Measurements from ENCODE around the gene LHPP.

The LHPP gene, protein sequence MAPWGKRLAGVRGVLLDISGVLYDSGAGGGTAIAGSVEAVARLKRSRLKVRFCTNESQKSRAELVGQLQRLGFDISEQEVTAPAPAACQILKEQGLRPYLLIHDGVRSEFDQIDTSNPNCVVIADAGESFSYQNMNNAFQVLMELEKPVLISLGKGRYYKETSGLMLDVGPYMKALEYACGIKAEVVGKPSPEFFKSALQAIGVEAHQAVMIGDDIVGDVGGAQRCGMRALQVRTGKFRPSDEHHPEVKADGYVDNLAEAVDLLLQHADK

DNA sequence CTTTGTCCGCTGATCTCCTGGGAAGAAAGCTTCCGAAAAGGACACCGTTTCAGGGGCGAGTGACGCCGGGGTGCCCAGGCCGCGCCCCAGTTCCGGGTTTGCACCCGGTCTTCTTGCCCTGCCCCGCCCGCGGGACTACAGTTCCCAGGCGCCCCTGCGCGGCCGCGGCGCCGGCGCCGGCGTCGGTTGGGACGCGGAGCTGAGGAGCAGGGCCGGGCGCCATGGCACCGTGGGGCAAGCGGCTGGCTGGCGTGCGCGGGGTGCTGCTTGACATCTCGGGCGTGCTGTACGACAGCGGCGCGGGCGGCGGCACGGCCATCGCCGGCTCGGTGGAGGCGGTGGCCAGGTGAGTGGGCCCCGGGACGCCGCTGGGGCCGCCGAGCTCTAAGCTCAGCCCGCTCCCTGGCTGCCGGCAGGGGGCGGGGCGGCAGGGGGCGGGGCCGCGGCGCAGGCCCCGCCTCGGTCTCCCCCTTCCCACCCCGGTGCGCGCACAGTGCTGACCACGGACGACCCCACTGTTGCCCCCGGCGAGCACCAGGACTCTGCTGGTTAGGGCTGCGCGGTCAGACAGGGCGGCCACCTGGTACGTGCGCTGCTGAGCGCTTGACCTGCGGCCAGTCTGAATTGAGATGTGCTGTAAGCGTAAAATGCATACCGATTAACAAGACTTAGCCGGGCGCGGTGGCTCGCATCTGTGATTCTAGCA is at the start of gene LHPP:
Gene LHPP (plus strand): TSS at position 182 of the 706 bp plus-strand sequence. CDS start 40 bp downstream, at position 222.
- H3K4me3 ChIP-seq (replicated peaks; ENCODE audit: low read depth, low read length): peak within 1 kb of the TSS; percentile 80
- no peaks in the 10 kb centered on the region for H3K27me3 ChIP-seq (replicated peaks; ENCODE audit: control insufficient read depth, insufficient read depth, low read length)
- TF ChIP-seq, protein P1, sequence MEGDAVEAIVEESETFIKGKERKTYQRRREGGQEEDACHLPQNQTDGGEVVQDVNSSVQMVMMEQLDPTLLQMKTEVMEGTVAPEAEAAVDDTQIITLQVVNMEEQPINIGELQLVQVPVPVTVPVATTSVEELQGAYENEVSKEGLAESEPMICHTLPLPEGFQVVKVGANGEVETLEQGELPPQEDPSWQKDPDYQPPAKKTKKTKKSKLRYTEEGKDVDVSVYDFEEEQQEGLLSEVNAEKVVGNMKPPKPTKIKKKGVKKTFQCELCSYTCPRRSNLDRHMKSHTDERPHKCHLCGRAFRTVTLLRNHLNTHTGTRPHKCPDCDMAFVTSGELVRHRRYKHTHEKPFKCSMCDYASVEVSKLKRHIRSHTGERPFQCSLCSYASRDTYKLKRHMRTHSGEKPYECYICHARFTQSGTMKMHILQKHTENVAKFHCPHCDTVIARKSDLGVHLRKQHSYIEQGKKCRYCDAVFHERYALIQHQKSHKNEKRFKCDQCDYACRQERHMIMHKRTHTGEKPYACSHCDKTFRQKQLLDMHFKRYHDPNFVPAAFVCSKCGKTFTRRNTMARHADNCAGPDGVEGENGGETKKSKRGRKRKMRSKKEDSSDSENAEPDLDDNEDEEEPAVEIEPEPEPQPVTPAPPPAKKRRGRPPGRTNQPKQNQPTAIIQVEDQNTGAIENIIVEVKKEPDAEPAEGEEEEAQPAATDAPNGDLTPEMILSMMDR (IDR thresholded peaks at IDR 0.05; ENCODE audit: insufficient read depth, low read length, poor library complexity, severe bottlenecking): no peak
- H3K36me3 ChIP-seq (ENCODE audit: control insufficient read depth, insufficient read depth, low read length): no peaks in the 10 kb centered on the region
- DNase-seq (ENCODE audit: extremely low read depth, insufficient read length): peak; percentile 94

DNA sequence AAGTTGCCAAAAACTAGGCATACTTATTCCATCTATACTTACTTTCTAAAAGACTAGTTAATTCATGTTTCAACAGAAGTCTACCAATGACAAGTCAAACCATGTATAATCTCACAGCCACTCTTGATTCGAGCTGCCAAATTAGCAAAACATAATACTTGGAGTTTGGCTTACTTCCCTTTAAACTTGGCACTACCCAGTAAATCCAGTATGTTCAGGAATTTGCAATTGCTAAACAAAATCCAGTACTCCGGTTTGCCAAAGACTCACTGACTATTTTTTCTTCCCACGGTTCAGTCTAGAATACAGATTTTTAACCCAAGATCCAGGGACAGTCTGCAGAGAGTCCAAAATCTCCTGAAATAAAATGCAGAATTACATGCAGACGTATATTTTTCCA is 47.5 kb upstream of the LHPP start:
- Histone ChIP-seq H3K4me3 (replicated peaks; ENCODE audit: low read depth, low read length) (no peak overlapping the region), H3K27me3 (replicated peaks; ENCODE audit: control insufficient read depth, insufficient read depth, low read length) (no peaks in the 10 kb centered on the region; the same call in 1 of the 2 replicates), H3K36me3 (ENCODE audit: control insufficient read depth, insufficient read depth, low read length) (no peaks in the 10 kb centered on the region)
- TF ChIP-seq, protein P1 (IDR thresholded peaks at IDR 0.05; ENCODE audit: insufficient read depth, low read length, poor library complexity, severe bottlenecking): no peak
- DNase-seq (ENCODE audit: extremely low read depth, insufficient read length): no peak

DNA sequence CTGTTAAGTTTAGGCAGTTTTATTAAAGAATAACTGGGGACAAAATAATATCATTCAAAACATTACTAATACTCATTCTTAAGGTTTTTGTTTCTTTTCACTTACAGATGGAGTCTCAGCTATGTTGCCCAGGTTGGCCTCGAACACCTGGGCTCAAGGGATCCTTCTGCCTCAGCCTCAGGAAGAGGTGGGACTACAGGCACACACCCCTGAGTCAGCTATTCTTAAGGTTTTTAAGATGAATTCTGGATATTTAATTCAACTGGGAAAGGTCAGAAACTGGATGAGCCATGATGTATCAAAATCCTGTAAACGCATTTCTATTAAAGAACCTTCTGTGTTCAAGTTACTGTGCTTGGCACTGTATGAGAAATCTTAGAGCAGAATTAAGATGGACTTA is 46.4 kb upstream of the LHPP start:
- H3K4me3 ChIP-seq (replicated peaks; ENCODE audit: low read depth, low read length): no peak overlapping the region
- TF ChIP-seq, protein P1 (IDR thresholded peaks at IDR 0.05; ENCODE audit: insufficient read depth, low read length, poor library complexity, severe bottlenecking): no peak
- H3K27me3 ChIP-seq (replicated peaks; ENCODE audit: control insufficient read depth, insufficient read depth, low read length): no peaks in the 10 kb centered on the region; the same call in 1 of the 2 replicates
- H3K36me3 ChIP-seq (ENCODE audit: control insufficient read depth, insufficient read depth, low read length): no peaks in the 10 kb centered on the region
- no peak for DNase-seq (ENCODE audit: extremely low read depth, insufficient read length)

DNA sequence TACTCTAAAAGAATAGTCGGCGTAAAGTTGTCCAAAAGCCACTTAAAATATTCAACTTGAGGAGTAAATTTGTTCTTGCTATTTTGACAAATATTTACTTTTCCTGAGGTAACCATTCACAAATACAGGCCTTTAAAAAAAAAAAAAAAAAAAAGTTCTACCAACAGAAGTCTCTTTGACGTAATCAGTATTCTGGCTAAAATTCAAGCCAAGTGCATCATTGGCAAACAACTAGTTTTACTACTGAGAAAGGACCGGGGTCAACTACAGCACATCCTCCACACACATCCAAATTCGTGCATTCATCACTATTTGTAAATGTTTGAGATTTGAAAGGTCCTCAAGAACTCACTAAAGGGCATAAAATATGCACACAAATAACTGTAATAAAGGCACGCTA is 44.9 kb upstream of the LHPP start:
- H3K36me3 ChIP-seq (ENCODE audit: control insufficient read depth, insufficient read depth, low read length): no peaks in the 10 kb centered on the region
- H3K27me3 ChIP-seq (replicated peaks; ENCODE audit: control insufficient read depth, insufficient read depth, low read length): no peaks in the 10 kb centered on the region; the same call in 1 of the 2 replicates
- TF ChIP-seq, protein P1 (IDR thresholded peaks at IDR 0.05; ENCODE audit: insufficient read depth, low read length, poor library complexity, severe bottlenecking): no peak
- no peak for DNase-seq (ENCODE audit: extremely low read depth, insufficient read length)
- H3K4me3 ChIP-seq (replicated peaks; ENCODE audit: low read depth, low read length): no peak overlapping the region

DNA sequence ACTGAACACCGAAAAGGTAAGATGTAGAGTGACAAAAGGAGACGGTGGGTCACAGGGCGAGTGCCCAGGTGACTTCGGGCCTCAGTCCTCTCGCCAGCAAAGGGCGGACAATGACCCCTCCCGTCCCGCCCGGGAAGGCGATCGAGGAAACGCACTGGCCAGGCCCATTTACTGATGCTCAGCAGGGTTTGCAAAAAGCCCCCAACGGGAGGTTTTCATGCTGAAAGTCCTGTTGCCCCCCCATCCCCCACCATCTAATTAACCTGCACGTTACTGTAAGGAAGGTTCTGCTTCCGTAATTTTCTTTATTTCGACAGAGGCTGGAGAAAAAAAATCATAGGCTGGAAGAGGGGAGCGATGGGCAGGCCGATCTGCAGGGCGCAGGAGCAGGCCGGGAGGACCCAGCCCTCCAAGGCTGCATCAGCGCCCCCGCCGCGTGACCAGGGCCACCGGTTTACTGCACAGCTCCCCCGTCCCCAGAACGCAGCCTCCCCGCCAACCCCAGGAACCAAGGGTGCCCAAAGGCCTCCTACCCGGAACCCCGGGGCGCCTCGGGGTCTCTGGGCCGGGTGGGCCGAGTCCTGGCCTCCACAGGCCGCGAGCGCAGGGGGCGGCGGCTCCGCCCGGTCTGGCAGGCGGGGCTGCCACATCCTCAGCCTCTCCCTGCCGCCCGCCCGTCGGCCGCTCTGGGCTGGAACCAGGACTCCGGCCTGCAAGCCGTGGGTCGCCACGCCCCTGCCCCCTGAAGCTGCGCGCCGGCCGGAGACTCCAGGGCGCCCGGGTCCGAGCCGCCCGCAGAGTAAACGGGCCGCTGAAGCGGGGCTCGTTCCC is 43.5 kb upstream of the LHPP start:
- Histone ChIP-seq H3K27me3 (replicated peaks; ENCODE audit: control insufficient read depth, insufficient read depth, low read length) (no peaks in the 10 kb centered on the region; the same call in 1 of the 2 replicates), H3K36me3 (ENCODE audit: control insufficient read depth, insufficient read depth, low read length) (no peaks in the 10 kb centered on the region), H3K4me3 (replicated peaks; ENCODE audit: low read depth, low read length) (peak overlapping the region; percentile 62)
- peak; percentile 43 for DNase-seq (ENCODE audit: extremely low read depth, insufficient read length)
- TF ChIP-seq, protein P1 (IDR thresholded peaks at IDR 0.05; ENCODE audit: insufficient read depth, low read length, poor library complexity, severe bottlenecking): peak; percentile 15
